Measurements from ENCODE around the gene PTGR2. TPM values are rescaled to one million over a fixed set of nuclear protein-coding genes. Genes with fewer than 3 reads are reported as not detected.

PTGR2 gene
- total and polyA plus RNA-seq, 2 of the 8 experiments (the other 6 are each of a cell fraction or from before 2014, with no cell fraction given), result 6.0 to 17.5 TPM

DNA sequence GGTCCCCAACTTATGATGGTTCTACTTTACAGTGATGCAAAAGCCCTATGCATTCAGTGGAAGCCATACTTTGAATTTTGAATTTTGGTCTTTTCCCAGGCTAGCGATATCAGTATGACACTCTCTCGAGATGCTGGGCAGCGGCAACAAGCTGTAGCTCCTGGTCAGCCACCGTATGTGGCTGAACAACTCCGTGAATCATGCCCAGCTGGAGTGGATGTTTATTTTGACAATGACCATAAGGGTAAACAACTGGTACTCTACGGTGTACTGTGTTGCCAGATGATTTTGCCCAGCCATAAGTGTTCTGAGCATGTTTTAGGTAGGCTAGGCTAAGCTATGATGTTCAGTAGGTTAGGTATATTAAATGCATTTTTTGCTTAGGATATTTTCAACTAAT lies 26.8 kb downstream of the PTGR2 start (continued):
- TF ChIP-seq BRCA1 (IDR thresholded peaks at IDR 0.05; ENCODE audit: low read depth, low read length) (no peak), ZNF274 (IDR thresholded peaks at IDR 0.05; ENCODE audit: borderline replicate concordance, extremely low read depth, low read length) (no peak), GABPA (IDR thresholded peaks at IDR 0.05; ENCODE audit: borderline replicate concordance, insufficient read depth, low read length) (no peak)
- TF ChIP-seq, protein P1, sequence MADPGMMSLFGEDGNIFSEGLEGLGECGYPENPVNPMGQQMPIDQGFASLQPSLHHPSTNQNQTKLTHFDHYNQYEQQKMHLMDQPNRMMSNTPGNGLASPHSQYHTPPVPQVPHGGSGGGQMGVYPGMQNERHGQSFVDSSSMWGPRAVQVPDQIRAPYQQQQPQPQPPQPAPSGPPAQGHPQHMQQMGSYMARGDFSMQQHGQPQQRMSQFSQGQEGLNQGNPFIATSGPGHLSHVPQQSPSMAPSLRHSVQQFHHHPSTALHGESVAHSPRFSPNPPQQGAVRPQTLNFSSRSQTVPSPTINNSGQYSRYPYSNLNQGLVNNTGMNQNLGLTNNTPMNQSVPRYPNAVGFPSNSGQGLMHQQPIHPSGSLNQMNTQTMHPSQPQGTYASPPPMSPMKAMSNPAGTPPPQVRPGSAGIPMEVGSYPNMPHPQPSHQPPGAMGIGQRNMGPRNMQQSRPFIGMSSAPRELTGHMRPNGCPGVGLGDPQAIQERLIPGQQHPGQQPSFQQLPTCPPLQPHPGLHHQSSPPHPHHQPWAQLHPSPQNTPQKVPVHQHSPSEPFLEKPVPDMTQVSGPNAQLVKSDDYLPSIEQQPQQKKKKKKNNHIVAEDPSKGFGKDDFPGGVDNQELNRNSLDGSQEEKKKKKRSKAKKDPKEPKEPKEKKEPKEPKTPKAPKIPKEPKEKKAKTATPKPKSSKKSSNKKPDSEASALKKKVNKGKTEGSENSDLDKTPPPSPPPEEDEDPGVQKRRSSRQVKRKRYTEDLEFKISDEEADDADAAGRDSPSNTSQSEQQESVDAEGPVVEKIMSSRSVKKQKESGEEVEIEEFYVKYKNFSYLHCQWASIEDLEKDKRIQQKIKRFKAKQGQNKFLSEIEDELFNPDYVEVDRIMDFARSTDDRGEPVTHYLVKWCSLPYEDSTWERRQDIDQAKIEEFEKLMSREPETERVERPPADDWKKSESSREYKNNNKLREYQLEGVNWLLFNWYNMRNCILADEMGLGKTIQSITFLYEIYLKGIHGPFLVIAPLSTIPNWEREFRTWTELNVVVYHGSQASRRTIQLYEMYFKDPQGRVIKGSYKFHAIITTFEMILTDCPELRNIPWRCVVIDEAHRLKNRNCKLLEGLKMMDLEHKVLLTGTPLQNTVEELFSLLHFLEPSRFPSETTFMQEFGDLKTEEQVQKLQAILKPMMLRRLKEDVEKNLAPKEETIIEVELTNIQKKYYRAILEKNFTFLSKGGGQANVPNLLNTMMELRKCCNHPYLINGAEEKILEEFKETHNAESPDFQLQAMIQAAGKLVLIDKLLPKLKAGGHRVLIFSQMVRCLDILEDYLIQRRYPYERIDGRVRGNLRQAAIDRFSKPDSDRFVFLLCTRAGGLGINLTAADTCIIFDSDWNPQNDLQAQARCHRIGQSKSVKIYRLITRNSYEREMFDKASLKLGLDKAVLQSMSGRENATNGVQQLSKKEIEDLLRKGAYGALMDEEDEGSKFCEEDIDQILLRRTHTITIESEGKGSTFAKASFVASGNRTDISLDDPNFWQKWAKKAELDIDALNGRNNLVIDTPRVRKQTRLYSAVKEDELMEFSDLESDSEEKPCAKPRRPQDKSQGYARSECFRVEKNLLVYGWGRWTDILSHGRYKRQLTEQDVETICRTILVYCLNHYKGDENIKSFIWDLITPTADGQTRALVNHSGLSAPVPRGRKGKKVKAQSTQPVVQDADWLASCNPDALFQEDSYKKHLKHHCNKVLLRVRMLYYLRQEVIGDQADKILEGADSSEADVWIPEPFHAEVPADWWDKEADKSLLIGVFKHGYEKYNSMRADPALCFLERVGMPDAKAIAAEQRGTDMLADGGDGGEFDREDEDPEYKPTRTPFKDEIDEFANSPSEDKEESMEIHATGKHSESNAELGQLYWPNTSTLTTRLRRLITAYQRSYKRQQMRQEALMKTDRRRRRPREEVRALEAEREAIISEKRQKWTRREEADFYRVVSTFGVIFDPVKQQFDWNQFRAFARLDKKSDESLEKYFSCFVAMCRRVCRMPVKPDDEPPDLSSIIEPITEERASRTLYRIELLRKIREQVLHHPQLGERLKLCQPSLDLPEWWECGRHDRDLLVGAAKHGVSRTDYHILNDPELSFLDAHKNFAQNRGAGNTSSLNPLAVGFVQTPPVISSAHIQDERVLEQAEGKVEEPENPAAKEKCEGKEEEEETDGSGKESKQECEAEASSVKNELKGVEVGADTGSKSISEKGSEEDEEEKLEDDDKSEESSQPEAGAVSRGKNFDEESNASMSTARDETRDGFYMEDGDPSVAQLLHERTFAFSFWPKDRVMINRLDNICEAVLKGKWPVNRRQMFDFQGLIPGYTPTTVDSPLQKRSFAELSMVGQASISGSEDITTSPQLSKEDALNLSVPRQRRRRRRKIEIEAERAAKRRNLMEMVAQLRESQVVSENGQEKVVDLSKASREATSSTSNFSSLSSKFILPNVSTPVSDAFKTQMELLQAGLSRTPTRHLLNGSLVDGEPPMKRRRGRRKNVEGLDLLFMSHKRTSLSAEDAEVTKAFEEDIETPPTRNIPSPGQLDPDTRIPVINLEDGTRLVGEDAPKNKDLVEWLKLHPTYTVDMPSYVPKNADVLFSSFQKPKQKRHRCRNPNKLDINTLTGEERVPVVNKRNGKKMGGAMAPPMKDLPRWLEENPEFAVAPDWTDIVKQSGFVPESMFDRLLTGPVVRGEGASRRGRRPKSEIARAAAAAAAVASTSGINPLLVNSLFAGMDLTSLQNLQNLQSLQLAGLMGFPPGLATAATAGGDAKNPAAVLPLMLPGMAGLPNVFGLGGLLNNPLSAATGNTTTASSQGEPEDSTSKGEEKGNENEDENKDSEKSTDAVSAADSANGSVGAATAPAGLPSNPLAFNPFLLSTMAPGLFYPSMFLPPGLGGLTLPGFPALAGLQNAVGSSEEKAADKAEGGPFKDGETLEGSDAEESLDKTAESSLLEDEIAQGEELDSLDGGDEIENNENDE (IDR thresholded peaks at IDR 0.05; ENCODE audit: insufficient replicate concordance, low read length), result no peak
